A673 (cell line): ENCODE measurements around the gene C19orf81.

Source experiments
- EZH2 ChIP-seq: fragments of 200-600 bp; sonication (generic); IDR thresholded peaks from 2 replicates; pipeline ENCODE4 v1.6.1; 2017; ENCODE audit warnings: borderline replicate concordance, low read depth, mild to moderate bottlenecking, mixed read lengths, antibody characterized with exemption, low read length; ENCODE audit not compliant: poor library complexity, severe bottlenecking
- TF ChIP-seq, protein P1 (sequence below): fragments of 300-800, 200-600 bp; sonication (generic); conservative IDR thresholded peaks from 2 replicates; pipeline ENCODE4 v1.5.1; 2017; ENCODE audit warnings: low read depth, mild to moderate bottlenecking, antibody characterized with exemption, low read length, moderate library complexity, mixed read lengths

DNA sequence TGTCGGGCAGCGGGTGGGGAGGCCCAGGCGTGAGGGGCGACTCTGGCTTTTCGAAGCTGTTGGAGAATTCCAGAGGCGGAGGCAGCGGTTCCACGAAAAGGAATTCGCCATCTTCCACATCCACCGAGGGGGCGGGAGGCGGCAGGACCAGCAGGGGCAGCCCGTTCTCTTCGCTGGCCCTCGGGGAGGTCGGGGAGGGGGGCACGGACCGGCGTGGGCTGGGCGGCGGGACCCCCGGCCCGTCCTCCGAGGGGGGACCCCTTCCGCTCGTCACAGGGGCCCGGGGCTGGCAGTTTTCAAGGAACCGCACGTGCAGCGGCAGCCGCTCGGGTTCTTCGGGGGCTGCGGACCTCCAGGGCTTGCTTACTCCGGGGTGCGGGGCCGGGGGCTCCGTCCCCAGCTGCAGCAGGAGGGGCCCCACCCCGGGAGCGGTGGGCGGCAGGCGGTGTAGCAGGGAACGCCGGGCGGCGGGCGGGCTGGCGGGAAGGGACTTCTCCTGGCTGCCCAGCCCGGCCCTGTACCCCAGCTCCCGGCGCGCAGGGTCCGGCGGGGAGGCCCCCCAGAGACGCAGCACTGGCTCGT is 18.0 kb downstream of the C19orf81 start:
- TF ChIP-seq, protein P1, sequence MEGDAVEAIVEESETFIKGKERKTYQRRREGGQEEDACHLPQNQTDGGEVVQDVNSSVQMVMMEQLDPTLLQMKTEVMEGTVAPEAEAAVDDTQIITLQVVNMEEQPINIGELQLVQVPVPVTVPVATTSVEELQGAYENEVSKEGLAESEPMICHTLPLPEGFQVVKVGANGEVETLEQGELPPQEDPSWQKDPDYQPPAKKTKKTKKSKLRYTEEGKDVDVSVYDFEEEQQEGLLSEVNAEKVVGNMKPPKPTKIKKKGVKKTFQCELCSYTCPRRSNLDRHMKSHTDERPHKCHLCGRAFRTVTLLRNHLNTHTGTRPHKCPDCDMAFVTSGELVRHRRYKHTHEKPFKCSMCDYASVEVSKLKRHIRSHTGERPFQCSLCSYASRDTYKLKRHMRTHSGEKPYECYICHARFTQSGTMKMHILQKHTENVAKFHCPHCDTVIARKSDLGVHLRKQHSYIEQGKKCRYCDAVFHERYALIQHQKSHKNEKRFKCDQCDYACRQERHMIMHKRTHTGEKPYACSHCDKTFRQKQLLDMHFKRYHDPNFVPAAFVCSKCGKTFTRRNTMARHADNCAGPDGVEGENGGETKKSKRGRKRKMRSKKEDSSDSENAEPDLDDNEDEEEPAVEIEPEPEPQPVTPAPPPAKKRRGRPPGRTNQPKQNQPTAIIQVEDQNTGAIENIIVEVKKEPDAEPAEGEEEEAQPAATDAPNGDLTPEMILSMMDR = no peak
- peak; percentile 81 for TF ChIP-seq EZH2
